Left hindlimb (tissue), 1 donor: ENCODE measurements around the gene MAP3K20.
"Not testable (repeated sequence)": the region's sequence is repeated elsewhere in the genome, so short reads cannot be mapped to it uniquely, and the experiment has no call there.

Source experiments
- DNase-seq: peaks from one replicate; pipeline ENCODE4 v3.0.0-alpha.2; 2018

The MAP3K20 gene

GRCh38 chr2:173164396-173164795 is 88.8 kb downstream of the MAP3K20 start:
- DNase-seq: no peak

DNA sequence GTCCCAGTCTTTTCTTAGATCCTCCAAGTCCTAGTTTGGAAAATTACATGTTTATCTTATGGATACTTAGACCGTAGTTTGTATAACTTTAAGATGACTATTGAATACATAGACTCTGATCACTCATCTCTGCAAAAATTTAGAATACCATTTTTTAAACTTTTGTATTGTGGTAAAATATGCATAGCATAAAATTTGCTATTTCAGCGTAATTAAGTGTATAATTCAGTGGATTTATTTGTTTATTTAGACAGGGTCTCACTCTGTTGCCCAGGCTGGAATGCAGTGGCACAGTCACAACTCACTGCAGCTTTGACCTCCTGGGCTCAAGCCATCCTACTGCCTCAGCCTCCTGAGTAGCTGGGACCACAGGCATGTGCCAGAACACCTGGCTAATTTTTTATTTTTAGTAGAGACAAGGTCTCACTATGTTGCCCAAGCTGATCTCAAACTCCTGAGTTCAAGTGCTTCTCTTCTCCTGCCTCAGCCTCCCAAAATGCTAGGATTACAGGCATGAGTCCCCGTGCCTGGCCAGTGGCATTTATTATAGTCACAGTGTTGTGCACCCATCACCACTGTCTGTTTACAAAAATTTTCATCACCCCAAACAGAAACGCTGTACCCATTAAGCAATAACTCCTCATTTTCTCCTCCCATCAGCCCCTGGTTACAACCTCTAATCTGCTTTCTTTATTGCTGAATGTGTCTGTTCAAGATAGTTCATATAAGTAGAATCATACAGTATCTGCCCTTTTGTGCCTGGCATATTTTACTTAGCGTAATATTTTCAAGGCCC is 90.0 kb downstream of the MAP3K20 start:
- no peak for DNase-seq

- DNase-seq: no peak
Observed at GRCh38 chr2:173171321-173171720, 95.7 kb downstream of the MAP3K20 start.

GRCh38 chr2:173171924-173172643 is 96.4 kb downstream of the MAP3K20 start:
- DNase-seq: no peak

GRCh38 chr2:173174339-173174738 is 98.7 kb downstream of the MAP3K20 start:
- not testable (repeated sequence) for DNase-seq

DNA sequence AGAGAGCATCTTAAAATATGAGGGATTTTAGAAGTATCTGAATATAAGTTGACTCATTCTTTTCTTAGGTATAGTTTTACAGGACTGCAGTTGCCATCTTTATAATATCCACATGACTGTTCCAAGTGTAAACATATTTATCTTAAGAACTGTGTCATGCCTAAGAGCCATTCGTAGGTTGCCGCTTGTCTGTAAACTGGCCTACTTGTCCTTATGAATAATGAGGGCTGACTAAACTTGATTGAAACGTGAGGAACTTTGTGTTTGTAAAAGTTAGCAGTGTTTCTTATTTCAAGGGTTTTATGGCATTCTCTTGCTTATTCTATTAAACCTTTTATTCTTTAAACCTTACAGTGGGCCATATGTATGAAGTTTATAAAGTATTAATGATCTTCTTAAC is 99.6 kb downstream of the MAP3K20 start:
- no peak for DNase-seq

- no peak for DNase-seq
Observed at GRCh38 chr2:173181982-173182381, 106.3 kb downstream of the MAP3K20 start.

DNA sequence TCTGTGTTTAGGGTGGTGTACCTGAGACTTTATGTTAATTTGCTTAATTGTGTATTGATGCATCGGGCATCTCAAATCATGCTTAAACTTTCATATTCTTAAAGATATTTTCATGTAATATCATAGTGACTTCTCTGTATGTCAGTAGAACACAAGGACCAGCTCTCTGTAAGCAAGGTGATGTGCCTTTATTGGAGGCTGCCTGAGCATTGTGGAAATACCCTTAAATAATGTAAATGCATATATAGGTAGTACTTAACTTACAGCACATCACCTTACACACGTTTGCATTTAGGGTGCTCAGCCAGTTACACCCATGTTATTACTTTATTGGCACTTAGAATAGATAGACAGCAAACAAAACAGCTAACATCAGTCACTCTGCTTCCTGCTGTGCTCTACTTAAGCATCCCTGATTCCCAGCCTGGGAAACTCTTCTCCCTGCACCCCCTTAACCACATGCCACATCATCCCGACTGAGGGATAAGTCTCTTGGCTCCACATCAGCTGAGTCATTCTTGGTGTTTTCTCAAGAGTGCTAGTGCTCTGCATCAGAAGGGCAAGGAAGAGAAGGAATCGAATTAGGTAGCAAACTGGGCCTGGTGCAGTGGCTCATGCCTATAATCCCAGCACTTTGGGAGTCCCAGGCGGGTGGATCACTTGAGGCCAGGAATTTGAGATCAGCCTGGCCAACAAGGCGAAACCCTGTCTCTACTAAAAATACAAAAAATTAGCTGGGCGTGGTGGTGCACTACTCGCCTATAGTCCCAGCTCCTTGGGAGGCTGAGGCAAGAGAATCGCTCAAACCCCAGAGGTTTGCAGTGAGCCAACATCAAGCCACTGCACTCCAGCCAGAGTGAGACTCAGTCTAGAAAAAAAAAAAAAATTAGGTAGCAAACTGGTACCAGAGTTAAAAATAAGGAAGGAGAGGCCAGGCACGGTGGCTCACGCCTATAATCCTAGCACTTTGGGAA is 108.7 kb downstream of the MAP3K20 start:
- DNase-seq: peak; percentile 44

GRCh38 chr2:173185437-173185836 is 109.8 kb downstream of the MAP3K20 start:
- no peak for DNase-seq

DNA sequence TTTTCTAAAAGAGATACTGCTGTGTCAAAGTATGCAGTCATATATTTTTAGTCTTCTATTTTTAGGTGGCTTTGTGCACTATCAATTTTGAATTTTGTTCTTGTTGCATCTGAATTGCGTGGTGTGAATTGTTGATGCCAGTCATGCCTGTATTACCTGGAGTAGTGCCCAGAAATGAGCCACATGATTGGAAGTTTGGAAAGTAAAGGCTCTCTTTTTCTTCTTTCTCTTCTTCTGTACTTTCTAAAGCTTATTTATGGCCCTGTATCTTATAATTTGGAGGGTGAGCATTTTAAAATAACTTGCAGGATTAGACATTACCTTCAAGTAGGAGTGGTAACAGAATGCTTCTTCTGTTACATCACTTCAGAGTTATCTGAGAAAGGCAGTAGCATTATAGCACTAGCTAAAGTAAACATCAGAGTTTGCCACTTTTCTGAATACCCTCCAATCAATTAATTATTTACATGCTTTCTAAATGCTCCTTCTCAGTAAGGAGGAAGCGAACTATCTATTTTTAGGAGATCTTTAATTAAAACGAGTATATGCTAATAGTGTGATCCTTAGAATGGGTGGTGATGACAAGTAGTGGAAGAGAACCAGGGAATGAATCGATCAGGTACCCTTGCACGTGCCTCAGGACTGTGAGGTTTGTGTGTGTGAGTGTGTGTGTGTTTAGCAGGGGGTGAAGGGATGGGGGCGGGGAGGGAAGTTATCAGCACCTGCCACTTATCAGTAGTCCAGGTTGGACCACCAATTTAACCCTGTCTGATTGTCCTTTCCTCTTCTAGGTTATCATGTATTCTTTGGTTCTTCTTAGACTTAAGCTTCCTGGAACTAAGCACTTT is 112.5 kb downstream of the MAP3K20 start:
- DNase-seq: no peak

- no peak for DNase-seq
Observed at GRCh38 chr2:173191601-173192000, 116.0 kb downstream of the MAP3K20 start.

- no peak for DNase-seq
Observed at GRCh38 chr2:173192071-173192470, 116.4 kb downstream of the MAP3K20 start.

DNA sequence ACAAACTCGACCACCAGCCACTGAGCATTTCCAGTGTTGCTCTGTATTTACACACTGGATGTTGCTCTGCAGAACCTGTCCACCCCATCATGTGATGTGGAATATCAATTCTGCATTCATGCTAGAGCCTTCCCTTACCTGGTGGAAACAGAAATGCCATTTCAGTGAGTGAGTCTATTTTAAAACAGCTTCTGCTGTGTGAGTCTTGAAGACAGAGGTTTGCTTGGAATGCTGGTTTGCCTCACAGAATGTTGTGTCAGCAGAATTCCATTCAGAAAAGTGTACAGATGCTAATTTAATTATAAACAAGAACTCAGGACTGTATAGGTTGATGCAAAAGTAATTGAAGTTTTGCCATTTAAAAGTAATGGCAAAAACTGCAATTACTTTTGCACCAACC is 118.3 kb downstream of the MAP3K20 start:
- DNase-seq: no peak

DNA sequence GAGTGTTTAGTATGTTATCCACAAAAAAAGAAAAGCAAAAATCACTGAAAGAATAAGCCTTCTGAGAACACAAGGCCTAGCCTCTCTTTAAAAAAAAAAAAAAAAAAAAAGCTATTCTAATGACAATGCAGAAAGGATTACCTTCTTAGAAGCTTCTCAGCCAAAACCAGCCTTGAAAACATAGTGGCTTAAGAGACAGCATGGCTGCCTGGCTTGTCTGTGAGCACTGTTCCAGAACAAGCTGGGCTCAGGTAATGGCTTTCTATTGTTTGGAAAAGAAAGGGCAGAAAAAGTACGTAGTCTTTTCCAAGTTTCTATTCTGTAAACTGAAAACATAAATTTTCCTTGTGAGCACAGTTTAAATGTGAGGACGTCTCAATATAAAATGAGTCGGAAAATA is 119.5 kb downstream of the MAP3K20 start:
- no peak for DNase-seq

GRCh38 chr2:173196080-173196479 is 120.4 kb downstream of the MAP3K20 start:
- no peak for DNase-seq

GRCh38 chr2:173196638-173197037 is 121.0 kb downstream of the MAP3K20 start:
- DNase-seq: no peak

DNA sequence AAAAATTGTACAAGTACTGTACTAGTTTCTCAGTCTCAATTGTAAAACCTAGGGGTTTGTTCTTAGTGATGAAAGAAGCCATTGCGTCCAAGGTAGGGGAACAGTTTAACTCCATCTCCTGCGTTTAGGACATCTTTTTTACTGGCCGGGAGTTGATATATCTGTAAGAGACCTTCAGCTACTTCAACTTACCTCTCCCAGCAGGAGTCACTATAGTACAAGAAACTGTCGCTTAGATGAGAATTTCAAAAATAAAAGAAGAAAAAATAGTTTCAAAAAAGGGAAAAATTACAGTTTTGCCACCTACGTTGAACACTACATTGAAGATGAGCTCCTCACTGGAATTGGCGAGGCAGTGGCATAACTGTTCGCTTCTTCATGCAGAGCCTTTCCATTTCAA is 122.7 kb downstream of the MAP3K20 start:
- DNase-seq: no peak

- no peak for DNase-seq
Observed at GRCh38 chr2:173199294-173199693, 123.6 kb downstream of the MAP3K20 start.

DNA sequence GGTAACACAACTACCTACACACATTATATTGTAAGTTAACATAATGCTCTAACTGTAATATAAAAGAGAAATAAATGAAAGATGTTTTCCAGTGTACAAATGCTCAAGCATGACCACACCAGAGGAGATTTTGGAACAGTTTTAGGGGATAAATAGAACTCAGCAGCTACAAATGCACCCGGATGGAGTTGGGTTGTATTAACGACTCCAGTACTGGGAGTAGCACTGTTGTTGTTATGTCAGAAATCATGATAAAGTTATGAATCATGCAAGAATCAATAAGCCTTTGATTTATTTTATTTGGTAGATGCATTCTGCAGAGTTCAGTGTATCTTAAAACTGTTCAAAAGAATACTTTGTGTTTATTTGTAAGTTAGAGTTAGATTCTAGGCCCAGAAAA is 126.9 kb downstream of the MAP3K20 start:
- DNase-seq: no peak

- no peak for DNase-seq
Observed at GRCh38 chr2:173204316-173204715, 128.7 kb downstream of the MAP3K20 start.

GRCh38 chr2:173205375-173205774 is 129.7 kb downstream of the MAP3K20 start:
- DNase-seq: peak; percentile 46

DNA sequence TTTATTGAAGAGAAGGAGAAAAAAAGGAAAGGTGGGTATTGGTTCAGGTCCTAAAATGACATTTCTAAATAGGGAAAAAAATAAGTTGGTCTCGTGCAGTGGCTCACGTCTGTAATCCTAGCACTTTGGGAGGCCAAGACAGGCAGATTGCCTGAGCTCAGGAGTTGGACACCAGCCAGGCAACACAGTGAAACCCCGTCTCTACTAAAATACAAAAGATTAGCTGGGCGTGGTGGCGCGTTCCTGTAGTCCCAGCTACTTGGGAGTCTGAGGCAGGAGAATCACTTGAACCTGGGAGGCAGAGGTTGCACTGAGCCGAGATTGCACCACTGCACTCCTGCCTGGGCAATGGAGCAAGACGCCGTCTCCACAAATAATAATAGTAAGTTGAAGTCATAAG is 131.5 kb downstream of the MAP3K20 start:
- not testable (repeated sequence) for DNase-seq
